ENCODE data around the gene CCDC6.

The CCDC6 gene

DNA sequence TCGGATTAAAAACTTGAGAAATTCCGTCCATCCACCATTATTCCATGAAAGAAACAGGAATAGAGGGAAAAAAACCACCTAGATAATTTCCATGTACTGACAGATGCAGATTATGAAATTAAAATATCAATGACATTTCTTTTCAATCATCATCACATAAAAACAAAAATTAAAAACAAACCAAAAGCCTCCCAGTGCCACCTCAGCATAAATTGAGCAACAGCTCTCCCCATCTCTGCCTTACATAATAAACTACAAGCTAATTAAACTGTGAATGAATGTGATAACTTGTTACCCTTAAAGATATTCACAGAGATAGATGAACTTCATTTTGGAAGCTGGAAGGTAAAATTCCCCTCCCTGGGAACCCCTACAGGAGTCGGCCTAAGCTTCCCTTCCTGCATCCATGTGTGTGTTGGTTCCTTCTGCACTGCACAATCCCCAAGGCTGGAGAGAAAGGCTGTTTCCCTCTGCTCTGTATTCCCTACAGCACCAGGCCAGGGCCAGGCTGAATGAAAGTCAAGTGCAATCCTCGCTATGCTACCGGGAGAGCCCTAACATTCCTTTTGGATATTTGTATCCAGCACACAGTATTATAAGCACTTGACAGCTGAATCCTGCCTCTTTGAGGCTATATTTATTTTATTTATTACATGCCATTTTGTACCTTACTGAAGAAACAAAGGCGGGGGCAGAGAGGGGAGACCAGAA is 8.1 kb downstream of the CCDC6 start:
- H3K14ac ChIP-seq (ENCODE audit: low read length), result no peak overlapping the region
- H2AFZ ChIP-seq (ENCODE audit: low read length), result no peak overlapping the region
- H3K18ac ChIP-seq (ENCODE audit: low read length), result no peak overlapping the region
- peaks cover 0 to 2% of the 10 kb centered on the region in 2 donors for H3K4me1 ChIP-seq (ENCODE audit: control insufficient read depth in 2 of 2, insufficient read depth in 1 of 2, low read depth in 1 of 2, low read length in 2 of 2)
- H3K23ac ChIP-seq (ENCODE audit: low read depth, low read length, poor library complexity), result no peak overlapping the region
- H2AK5ac ChIP-seq (ENCODE audit: low read depth, low read length), result no peak overlapping the region
- H3K27me3 ChIP-seq (ENCODE audit: control insufficient read depth in 3 of 3, insufficient read depth in 3 of 3, low read depth in 1 of 3, low read length in 3 of 3), result no peaks in the 10 kb centered on the region
- H2BK120ac ChIP-seq (ENCODE audit: low read depth, low read length), result no peak overlapping the region
- no peak overlapping the region for H4K91ac ChIP-seq (ENCODE audit: low read depth, low read length, poor library complexity)
- no peak overlapping the region for H3K27ac ChIP-seq (replicated peaks; ENCODE audit: low read length)
- H4K8ac ChIP-seq (ENCODE audit: low read depth, low read length), result no peak overlapping the region
- WGBS, 2 donors (ENCODE audit: extremely low coverage in 2 of 2, insufficient read length in 2 of 2, insufficient replicate concordance in 1 of 2), result no CpG with 5 or more reads among the region's 6 CpGs
- no peak overlapping the region for H2BK15ac ChIP-seq (ENCODE audit: low read length)
- H2BK12ac ChIP-seq (ENCODE audit: low read length), result no peak overlapping the region
- H3K36me3 ChIP-seq (replicated peaks in 1 of 2; ENCODE audit: control insufficient read depth in 2 of 2, insufficient read depth in 2 of 2, low read length in 2 of 2), result peaks cover 0 to 7% of the 10 kb centered on the region in 2 donors
- no peak overlapping the region for H3K4me2 ChIP-seq (ENCODE audit: insufficient read depth, low read length, poor library complexity, severe bottlenecking)
- H3K4ac ChIP-seq (ENCODE audit: low read length), result no peak overlapping the region
- peaks cover 3% of the 10 kb centered on the region for H3K79me1 ChIP-seq (ENCODE audit: low read depth, low read length)
- H3K4me3 ChIP-seq (ENCODE audit: low read length in 2 of 2), result no peak overlapping the region
- H2BK5ac ChIP-seq (ENCODE audit: low read length), result no peak overlapping the region
- no peak overlapping the region for H3K9ac ChIP-seq (ENCODE audit: low read depth, low read length, poor library complexity)
- H3K9me3 ChIP-seq (replicated peaks in 1 of 2; ENCODE audit: control insufficient read depth in 2 of 2, insufficient read depth in 1 of 2, low read depth in 1 of 2, low read length in 2 of 2), result no peaks in the 10 kb centered on the region
- DNase-seq (ENCODE audit: low spot score), result no peak

DNA sequence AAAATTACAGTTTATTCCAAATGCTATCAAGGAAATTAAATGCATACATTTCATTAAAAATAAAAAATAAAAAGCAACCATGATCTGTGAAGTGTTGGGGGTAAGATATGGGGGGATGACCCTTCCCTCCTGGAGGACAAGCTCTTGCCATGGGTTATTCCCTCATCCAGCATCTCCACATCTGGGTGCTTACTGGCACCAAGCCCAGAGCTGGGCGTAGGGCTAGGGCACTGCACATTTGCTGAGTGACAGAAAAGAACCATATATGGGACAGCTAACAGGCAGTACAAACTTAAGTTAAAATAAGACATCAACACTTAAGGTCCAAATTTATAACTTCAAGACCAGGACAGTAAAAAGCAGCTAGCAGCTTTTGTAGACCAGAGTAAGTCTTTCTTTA is 10.2 kb downstream of the CCDC6 start:
- Histone ChIP-seq H3K4me3 (ENCODE audit: low read length in 2 of 2) (no peak overlapping the region), H3K4me1 (ENCODE audit: control insufficient read depth in 2 of 2, insufficient read depth in 1 of 2, low read depth in 1 of 2, low read length in 2 of 2) (peaks cover 0 to 2% of the 10 kb centered on the region in 2 donors), H2BK15ac (ENCODE audit: low read length) (no peak overlapping the region), H3K14ac (ENCODE audit: low read length) (no peak overlapping the region), H3K9me3 (replicated peaks in 1 of 2; ENCODE audit: control insufficient read depth in 2 of 2, insufficient read depth in 1 of 2, low read depth in 1 of 2, low read length in 2 of 2) (no peaks in the 10 kb centered on the region), H2BK120ac (ENCODE audit: low read depth, low read length) (no peak overlapping the region), H3K23ac (ENCODE audit: low read depth, low read length, poor library complexity) (no peak overlapping the region), H2BK5ac (ENCODE audit: low read length) (no peak overlapping the region), H3K36me3 (replicated peaks in 1 of 2; ENCODE audit: control insufficient read depth in 2 of 2, insufficient read depth in 2 of 2, low read length in 2 of 2) (peaks cover 0 to 8% of the 10 kb centered on the region in 2 donors), H4K91ac (ENCODE audit: low read depth, low read length, poor library complexity) (no peak overlapping the region), H3K4ac (ENCODE audit: low read length) (no peak overlapping the region), H3K18ac (ENCODE audit: low read length) (no peak overlapping the region), H3K4me2 (ENCODE audit: insufficient read depth, low read length, poor library complexity, severe bottlenecking) (no peak overlapping the region), H3K27me3 (ENCODE audit: control insufficient read depth in 3 of 3, insufficient read depth in 3 of 3, low read depth in 1 of 3, low read length in 3 of 3) (no peaks in the 10 kb centered on the region), H3K9ac (ENCODE audit: low read depth, low read length, poor library complexity) (no peak overlapping the region), H4K8ac (ENCODE audit: low read depth, low read length) (no peak overlapping the region), H2AK5ac (ENCODE audit: low read depth, low read length) (no peak overlapping the region), H2BK12ac (ENCODE audit: low read length) (no peak overlapping the region), H2AFZ (ENCODE audit: low read length) (no peak overlapping the region), H3K79me1 (ENCODE audit: low read depth, low read length) (peaks cover 3% of the 10 kb centered on the region), H3K27ac (replicated peaks; ENCODE audit: low read length) (no peak overlapping the region)
- no CpG with 5 or more reads among the region's 1 CpG for WGBS, 2 donors (ENCODE audit: extremely low coverage in 2 of 2, insufficient read length in 2 of 2, insufficient replicate concordance in 1 of 2)
- DNase-seq (ENCODE audit: low spot score), result no peak

DNA sequence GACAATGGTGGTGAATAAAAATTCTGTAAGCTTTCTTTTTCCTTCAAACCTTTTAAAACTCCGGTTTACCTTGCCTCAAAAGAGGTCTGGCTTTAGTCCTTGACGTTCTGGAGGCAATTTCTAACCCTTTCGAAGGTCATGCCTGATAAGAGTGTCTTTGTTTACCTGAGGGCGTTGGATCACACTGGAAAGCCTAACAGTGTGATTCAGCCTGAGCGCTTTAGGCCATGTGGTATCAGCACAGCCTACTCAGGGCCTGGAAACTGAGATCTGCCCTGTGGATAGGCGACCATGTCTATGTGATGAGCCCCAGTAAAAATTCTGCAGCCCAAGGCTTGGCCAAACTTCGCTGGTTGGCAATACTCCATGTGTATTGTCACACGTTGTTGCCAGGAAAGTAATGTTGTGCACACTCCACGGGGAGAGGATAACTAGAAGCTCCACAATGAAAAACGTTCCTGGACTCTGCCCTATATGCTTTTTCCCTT is 10.7 kb downstream of the CCDC6 start:
- Histone ChIP-seq H2AFZ (ENCODE audit: low read length) (no peak overlapping the region), H3K27ac (replicated peaks; ENCODE audit: low read length) (no peak overlapping the region), H4K91ac (ENCODE audit: low read depth, low read length, poor library complexity) (no peak overlapping the region), H3K36me3 (replicated peaks in 1 of 2; ENCODE audit: control insufficient read depth in 2 of 2, insufficient read depth in 2 of 2, low read length in 2 of 2) (peaks cover 0 to 13% of the 10 kb centered on the region in 2 donors), H2BK12ac (ENCODE audit: low read length) (no peak overlapping the region), H3K9ac (ENCODE audit: low read depth, low read length, poor library complexity) (no peak overlapping the region), H3K14ac (ENCODE audit: low read length) (no peak overlapping the region), H3K27me3 (ENCODE audit: control insufficient read depth in 3 of 3, insufficient read depth in 3 of 3, low read depth in 1 of 3, low read length in 3 of 3) (no peaks in the 10 kb centered on the region), H3K79me1 (ENCODE audit: low read depth, low read length) (peaks cover 3% of the 10 kb centered on the region), H3K4ac (ENCODE audit: low read length) (no peak overlapping the region), H3K4me1 (ENCODE audit: control insufficient read depth in 2 of 2, insufficient read depth in 1 of 2, low read depth in 1 of 2, low read length in 2 of 2) (peaks cover 0 to 2% of the 10 kb centered on the region in 2 donors), H3K4me3 (ENCODE audit: low read length in 2 of 2) (no peak overlapping the region), H2BK5ac (ENCODE audit: low read length) (no peak overlapping the region), H2BK15ac (ENCODE audit: low read length) (no peak overlapping the region), H3K18ac (ENCODE audit: low read length) (no peak overlapping the region), H2BK120ac (ENCODE audit: low read depth, low read length) (no peak overlapping the region), H4K8ac (ENCODE audit: low read depth, low read length) (no peak overlapping the region), H3K23ac (ENCODE audit: low read depth, low read length, poor library complexity) (no peak overlapping the region), H3K9me3 (replicated peaks in 1 of 2; ENCODE audit: control insufficient read depth in 2 of 2, insufficient read depth in 1 of 2, low read depth in 1 of 2, low read length in 2 of 2) (no peaks in the 10 kb centered on the region), H3K4me2 (ENCODE audit: insufficient read depth, low read length, poor library complexity, severe bottlenecking) (no peak overlapping the region), H2AK5ac (ENCODE audit: low read depth, low read length) (no peak overlapping the region)
- no peak for DNase-seq (ENCODE audit: low spot score)
- WGBS, 2 donors (ENCODE audit: extremely low coverage in 2 of 2, insufficient read length in 2 of 2, insufficient replicate concordance in 1 of 2), result no CpG with 5 or more reads among the region's 10 CpGs

DNA sequence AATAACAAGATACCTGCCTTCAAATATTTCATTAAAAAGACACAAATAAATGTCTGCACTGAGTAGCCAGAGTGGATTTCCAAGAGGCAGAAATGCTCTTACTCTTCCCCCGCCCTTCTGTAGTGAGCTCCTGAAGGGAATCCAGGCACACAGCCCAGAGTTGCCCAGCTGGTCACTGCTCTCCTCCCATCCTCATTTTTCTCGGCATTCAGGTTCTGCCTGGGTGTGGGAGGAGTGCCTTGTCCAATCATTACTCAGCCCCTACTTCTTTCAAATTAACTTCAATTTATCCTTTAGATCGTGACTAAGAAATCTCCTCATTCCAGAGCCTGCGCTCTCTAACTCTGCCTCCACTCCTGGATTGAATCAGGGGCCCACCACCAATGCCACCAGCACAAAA is 12.2 kb downstream of the CCDC6 start:
- DNase-seq (ENCODE audit: low spot score), result no peak
- no CpG with 5 or more reads among the region's 4 CpGs for WGBS, 2 donors (ENCODE audit: extremely low coverage in 2 of 2, insufficient read length in 2 of 2, insufficient replicate concordance in 1 of 2)
- H2BK15ac ChIP-seq (ENCODE audit: low read length), result no peak overlapping the region

More for the DNA sequence above, 12.2 kb downstream of the CCDC6 start:
- H3K4me1 ChIP-seq (ENCODE audit: control insufficient read depth in 2 of 2, insufficient read depth in 1 of 2, low read depth in 1 of 2, low read length in 2 of 2), result peaks cover 0 to 2% of the 10 kb centered on the region in 2 donors
- peaks cover 9% of the 10 kb centered on the region for H3K79me1 ChIP-seq (ENCODE audit: low read depth, low read length)
- peaks cover 6 to 19% of the 10 kb centered on the region in 2 donors for H3K36me3 ChIP-seq (replicated peaks in 1 of 2; ENCODE audit: control insufficient read depth in 2 of 2, insufficient read depth in 2 of 2, low read length in 2 of 2)
- H3K23ac ChIP-seq (ENCODE audit: low read depth, low read length, poor library complexity), result no peak overlapping the region
- H3K4me3 ChIP-seq (ENCODE audit: low read length in 2 of 2), result no peak overlapping the region
- H3K14ac ChIP-seq (ENCODE audit: low read length), result no peak overlapping the region
- no peak overlapping the region for H2AK5ac ChIP-seq (ENCODE audit: low read depth, low read length)
- H3K9me3 ChIP-seq (replicated peaks in 1 of 2; ENCODE audit: control insufficient read depth in 2 of 2, insufficient read depth in 1 of 2, low read depth in 1 of 2, low read length in 2 of 2), result no peaks in the 10 kb centered on the region
- no peak overlapping the region for H2BK120ac ChIP-seq (ENCODE audit: low read depth, low read length)
- H3K9ac ChIP-seq (ENCODE audit: low read depth, low read length, poor library complexity), result no peak overlapping the region
- no peak overlapping the region for H3K27ac ChIP-seq (replicated peaks; ENCODE audit: low read length)
- H2BK5ac ChIP-seq (ENCODE audit: low read length), result no peak overlapping the region
- H3K18ac ChIP-seq (ENCODE audit: low read length), result no peak overlapping the region
- no peak overlapping the region for H4K91ac ChIP-seq (ENCODE audit: low read depth, low read length, poor library complexity)
- H2AFZ ChIP-seq (ENCODE audit: low read length), result no peak overlapping the region
- no peak overlapping the region for H3K4me2 ChIP-seq (ENCODE audit: insufficient read depth, low read length, poor library complexity, severe bottlenecking)
- H2BK12ac ChIP-seq (ENCODE audit: low read length), result no peak overlapping the region
- H4K8ac ChIP-seq (ENCODE audit: low read depth, low read length), result no peak overlapping the region
- no peaks in the 10 kb centered on the region for H3K27me3 ChIP-seq (ENCODE audit: control insufficient read depth in 3 of 3, insufficient read depth in 3 of 3, low read depth in 1 of 3, low read length in 3 of 3)
- H3K4ac ChIP-seq (ENCODE audit: low read length), result no peak overlapping the region
